Measurements from ENCODE around the gene PACS1.

- TF ChIP-seq, protein P1, sequence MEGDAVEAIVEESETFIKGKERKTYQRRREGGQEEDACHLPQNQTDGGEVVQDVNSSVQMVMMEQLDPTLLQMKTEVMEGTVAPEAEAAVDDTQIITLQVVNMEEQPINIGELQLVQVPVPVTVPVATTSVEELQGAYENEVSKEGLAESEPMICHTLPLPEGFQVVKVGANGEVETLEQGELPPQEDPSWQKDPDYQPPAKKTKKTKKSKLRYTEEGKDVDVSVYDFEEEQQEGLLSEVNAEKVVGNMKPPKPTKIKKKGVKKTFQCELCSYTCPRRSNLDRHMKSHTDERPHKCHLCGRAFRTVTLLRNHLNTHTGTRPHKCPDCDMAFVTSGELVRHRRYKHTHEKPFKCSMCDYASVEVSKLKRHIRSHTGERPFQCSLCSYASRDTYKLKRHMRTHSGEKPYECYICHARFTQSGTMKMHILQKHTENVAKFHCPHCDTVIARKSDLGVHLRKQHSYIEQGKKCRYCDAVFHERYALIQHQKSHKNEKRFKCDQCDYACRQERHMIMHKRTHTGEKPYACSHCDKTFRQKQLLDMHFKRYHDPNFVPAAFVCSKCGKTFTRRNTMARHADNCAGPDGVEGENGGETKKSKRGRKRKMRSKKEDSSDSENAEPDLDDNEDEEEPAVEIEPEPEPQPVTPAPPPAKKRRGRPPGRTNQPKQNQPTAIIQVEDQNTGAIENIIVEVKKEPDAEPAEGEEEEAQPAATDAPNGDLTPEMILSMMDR (conservative IDR thresholded peaks at IDR 0.05; ENCODE audit: low read length), result no peak
- TF ChIP-seq EZH2phosphoT487 (IDR thresholded peaks at IDR 0.05; ENCODE audit: borderline replicate concordance), result no peak
Observed at GRCh38 chr11:66218036-66218435, 148.0 kb downstream of the PACS1 start.
